ENCODE results near the gene P2RY8.
"Not testable (repeated sequence)": the region's sequence is repeated elsewhere in the genome, so short reads cannot be mapped to it uniquely, and the experiment has no call there.

Gene P2RY8

GRCh38 chrX:1561164-1561563 is 24.2 kb upstream of the P2RY8 start:
- Histone ChIP-seq H3K36me3 (ENCODE audit: control insufficient read depth, insufficient read depth, low read length) (no peaks in the 10 kb centered on the region), H3K27ac (ENCODE audit: low read depth, low read length) (no peak overlapping the region), H3K4me1 (ENCODE audit: control insufficient read depth, insufficient read depth, low read length) (no peaks in the 10 kb centered on the region), H3K27me3 (ENCODE audit: control insufficient read depth, insufficient read depth, low read length) (no peaks in the 10 kb centered on the region), H3K4me3 (ENCODE audit: low read length) (no peak overlapping the region), H3K9ac (ENCODE audit: low read length) (no peak overlapping the region)

- Histone ChIP-seq H3K36me3 (ENCODE audit: control insufficient read depth, insufficient read depth, low read length) (no peaks in the 10 kb centered on the region), H3K9ac (ENCODE audit: low read length) (no peak overlapping the region), H3K27me3 (ENCODE audit: control insufficient read depth, insufficient read depth, low read length) (no peaks in the 10 kb centered on the region), H3K4me3 (ENCODE audit: low read length) (no peak overlapping the region), H3K27ac (ENCODE audit: low read depth, low read length) (no peak overlapping the region), H3K4me1 (ENCODE audit: control insufficient read depth, insufficient read depth, low read length) (no peaks in the 10 kb centered on the region)
These were observed 21.9 kb upstream of the P2RY8 start for GRCh38 chrX:1558761-1559468.

- not testable (repeated sequence) for H3K27me3 ChIP-seq (ENCODE audit: control insufficient read depth, insufficient read depth, low read length); H3K4me1 ChIP-seq (ENCODE audit: control insufficient read depth, insufficient read depth, low read length)
These were observed 20.5 kb upstream of the P2RY8 start for GRCh38 chrX:1557442-1557841.

GRCh38 chrX:1555370-1555769 is 18.4 kb upstream of the P2RY8 start:
- Histone ChIP-seq H3K36me3 (ENCODE audit: control insufficient read depth, insufficient read depth, low read length) (no peaks in the 10 kb centered on the region), H3K27ac (ENCODE audit: low read depth, low read length) (no peak overlapping the region), H3K4me1 (ENCODE audit: control insufficient read depth, insufficient read depth, low read length) (no peaks in the 10 kb centered on the region), H3K9ac (ENCODE audit: low read length) (no peak overlapping the region), H3K27me3 (ENCODE audit: control insufficient read depth, insufficient read depth, low read length) (no peaks in the 10 kb centered on the region), H3K4me3 (ENCODE audit: low read length) (no peak overlapping the region)

More at GRCh38 chrX:1557442-1557841, 20.5 kb upstream of the P2RY8 start:
- not testable (repeated sequence) for H3K36me3 ChIP-seq (ENCODE audit: control insufficient read depth, insufficient read depth, low read length); H3K27ac ChIP-seq (ENCODE audit: low read depth, low read length); H3K9ac ChIP-seq (ENCODE audit: low read length); H3K4me3 ChIP-seq (ENCODE audit: low read length)

- no peaks in the 10 kb centered on the region for H3K4me1 ChIP-seq (ENCODE audit: control insufficient read depth, insufficient read depth, low read length)
- H3K36me3 ChIP-seq (ENCODE audit: control insufficient read depth, insufficient read depth, low read length), result no peaks in the 10 kb centered on the region
- no peak overlapping the region for H3K4me3 ChIP-seq (ENCODE audit: low read length)
- H3K9ac ChIP-seq (ENCODE audit: low read length), result no peak overlapping the region
- no peaks in the 10 kb centered on the region for H3K27me3 ChIP-seq (ENCODE audit: control insufficient read depth, insufficient read depth, low read length)
- no peak overlapping the region for H3K27ac ChIP-seq (ENCODE audit: low read depth, low read length)
These were observed 17.7 kb upstream of the P2RY8 start for GRCh38 chrX:1554469-1555210.

GRCh38 chrX:1551959-1552546 is 15.1 kb upstream of the P2RY8 start:
- Histone ChIP-seq H3K4me1 (ENCODE audit: control insufficient read depth, insufficient read depth, low read length) (no peaks in the 10 kb centered on the region), H3K9ac (ENCODE audit: low read length) (no peak overlapping the region), H3K36me3 (ENCODE audit: control insufficient read depth, insufficient read depth, low read length) (no peaks in the 10 kb centered on the region), H3K27ac (ENCODE audit: low read depth, low read length) (no peak overlapping the region), H3K4me3 (ENCODE audit: low read length) (no peak overlapping the region), H3K27me3 (ENCODE audit: control insufficient read depth, insufficient read depth, low read length) (no peaks in the 10 kb centered on the region)

GRCh38 chrX:1546691-1547251 is 9.8 kb upstream of the P2RY8 start:
- H3K27ac ChIP-seq (ENCODE audit: low read depth, low read length), result no peak overlapping the region
- no peaks in the 10 kb centered on the region for H3K4me1 ChIP-seq (ENCODE audit: control insufficient read depth, insufficient read depth, low read length)
- H3K4me3 ChIP-seq (ENCODE audit: low read length), result no peak overlapping the region
- no peaks in the 10 kb centered on the region for H3K27me3 ChIP-seq (ENCODE audit: control insufficient read depth, insufficient read depth, low read length)
- no peaks in the 10 kb centered on the region for H3K36me3 ChIP-seq (ENCODE audit: control insufficient read depth, insufficient read depth, low read length)
- no peak overlapping the region for H3K9ac ChIP-seq (ENCODE audit: low read length)

- Histone ChIP-seq H3K36me3 (ENCODE audit: control insufficient read depth, insufficient read depth, low read length) (no peaks in the 10 kb centered on the region), H3K27me3 (ENCODE audit: control insufficient read depth, insufficient read depth, low read length) (no peaks in the 10 kb centered on the region), H3K27ac (ENCODE audit: low read depth, low read length) (no peak overlapping the region), H3K4me1 (ENCODE audit: control insufficient read depth, insufficient read depth, low read length) (no peaks in the 10 kb centered on the region), H3K4me3 (ENCODE audit: low read length) (no peak overlapping the region), H3K9ac (ENCODE audit: low read length) (no peak overlapping the region)
These were observed 8.9 kb upstream of the P2RY8 start for GRCh38 chrX:1545776-1546408.

GRCh38 chrX:1542994-1543725 is 6.2 kb upstream of the P2RY8 start:
- no peaks in the 10 kb centered on the region for H3K27me3 ChIP-seq (ENCODE audit: control insufficient read depth, insufficient read depth, low read length)
- no peaks in the 10 kb centered on the region for H3K36me3 ChIP-seq (ENCODE audit: control insufficient read depth, insufficient read depth, low read length)
- H3K9ac ChIP-seq (ENCODE audit: low read length), result no peak overlapping the region

GRCh38 chrX:1539146-1539545 is 2.2 kb upstream of the P2RY8 start:
- H3K9ac ChIP-seq (ENCODE audit: low read length); H3K27ac ChIP-seq (ENCODE audit: low read depth, low read length); H3K4me1 ChIP-seq (ENCODE audit: control insufficient read depth, insufficient read depth, low read length); H3K27me3 ChIP-seq (ENCODE audit: control insufficient read depth, insufficient read depth, low read length); H3K36me3 ChIP-seq (ENCODE audit: control insufficient read depth, insufficient read depth, low read length); H3K4me3 ChIP-seq (ENCODE audit: low read length): not testable (repeated sequence)

More at GRCh38 chrX:1542994-1543725, 6.2 kb upstream of the P2RY8 start:
- no peak overlapping the region for H3K27ac ChIP-seq (ENCODE audit: low read depth, low read length)
- no peaks in the 10 kb centered on the region for H3K4me1 ChIP-seq (ENCODE audit: control insufficient read depth, insufficient read depth, low read length)
- H3K4me3 ChIP-seq (ENCODE audit: low read length), result no peak overlapping the region

- H3K36me3 ChIP-seq (ENCODE audit: control insufficient read depth, insufficient read depth, low read length); H3K9ac ChIP-seq (ENCODE audit: low read length); H3K4me3 ChIP-seq (ENCODE audit: low read length); H3K27ac ChIP-seq (ENCODE audit: low read depth, low read length); H3K27me3 ChIP-seq (ENCODE audit: control insufficient read depth, insufficient read depth, low read length); H3K4me1 ChIP-seq (ENCODE audit: control insufficient read depth, insufficient read depth, low read length): not testable (repeated sequence)
These were observed 718 bp upstream of the P2RY8 start for GRCh38 chrX:1537716-1538090.

- Histone ChIP-seq H3K4me1 (ENCODE audit: control insufficient read depth, insufficient read depth, low read length) (no peaks in the 10 kb centered on the region), H3K27ac (ENCODE audit: low read depth, low read length) (no peak overlapping the region), H3K27me3 (ENCODE audit: control insufficient read depth, insufficient read depth, low read length) (no peaks in the 10 kb centered on the region), H3K4me3 (ENCODE audit: low read length) (peak overlapping the region; percentile 48), H3K9ac (ENCODE audit: low read length) (no peak overlapping the region), H3K36me3 (ENCODE audit: control insufficient read depth, insufficient read depth, low read length) (no peaks in the 10 kb centered on the region)
These were observed 314 bp downstream of the P2RY8 start for GRCh38 chrX:1536712-1537030.

Measured in rectal smooth muscle tissue (tissue), 1 donor.